ENCODE measurements around the gene DAG1. TPM values are rescaled to one million over a fixed set of nuclear protein-coding genes. Genes with fewer than 3 reads are reported as not detected.

DAG1 gene
- total and polyA plus RNA-seq, 10 of the 15 experiments (the other 5 are each of a cell fraction or from before 2014, with no cell fraction given), result 0.33 to 16.3 (median 9.2) TPM

- no peak for TF ChIP-seq ATF2 (IDR thresholded peaks at IDR 0.05; ENCODE audit: low read length)
- TF ChIP-seq ZSCAN29 (IDR thresholded peaks at IDR 0.05), result no peak
- TF ChIP-seq EZH2 (IDR thresholded peaks at IDR 0.05; ENCODE audit: borderline replicate concordance, control insufficient read depth, low read depth, low read length), result no peak
- no peak for TF ChIP-seq CHD2 (IDR thresholded peaks at IDR 0.05; ENCODE audit: borderline replicate concordance, low read depth, low read length)
- TF ChIP-seq RAD21 (IDR thresholded peaks at IDR 0.05; ENCODE audit: insufficient read depth, low read depth, low read length), result no peak
- TF ChIP-seq, protein P1, sequence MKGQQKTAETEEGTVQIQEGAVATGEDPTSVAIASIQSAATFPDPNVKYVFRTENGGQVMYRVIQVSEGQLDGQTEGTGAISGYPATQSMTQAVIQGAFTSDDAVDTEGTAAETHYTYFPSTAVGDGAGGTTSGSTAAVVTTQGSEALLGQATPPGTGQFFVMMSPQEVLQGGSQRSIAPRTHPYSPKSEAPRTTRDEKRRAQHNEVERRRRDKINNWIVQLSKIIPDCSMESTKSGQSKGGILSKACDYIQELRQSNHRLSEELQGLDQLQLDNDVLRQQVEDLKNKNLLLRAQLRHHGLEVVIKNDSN (IDR thresholded peaks at IDR 0.05; ENCODE audit: borderline replicate concordance, extremely low read length, insufficient read depth, low read depth, low read length), result no peak
- TF ChIP-seq NFYA (IDR thresholded peaks at IDR 0.05; ENCODE audit: borderline replicate concordance, low read depth, low read length), result no peak
- TF ChIP-seq, protein P2, sequence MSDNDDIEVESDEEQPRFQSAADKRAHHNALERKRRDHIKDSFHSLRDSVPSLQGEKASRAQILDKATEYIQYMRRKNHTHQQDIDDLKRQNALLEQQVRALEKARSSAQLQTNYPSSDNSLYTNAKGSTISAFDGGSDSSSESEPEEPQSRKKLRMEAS (IDR thresholded peaks at IDR 0.05; ENCODE audit: low read depth, low read length), result peak; percentile 19; the same call in 1 of the 2 replicates
- TF ChIP-seq HDAC6 (IDR thresholded peaks at IDR 0.05; ENCODE audit: unreplicated experiment), result no peak
Observed at GRCh38 chr3:49469936-49470713, at the start of gene DAG1 (continued).

Measured in GM12878 (cell line).